Transverse colon (tissue), 4 donors: Measurements from ENCODE around the gene KCNH6. TPM values are rescaled to one million over a fixed set of nuclear protein-coding genes. Genes with fewer than 3 reads are reported as not detected.

Source experiments
- DNase-seq: peaks from one replicate; pipeline ENCODE4 v3.0.0-alpha.2; 2019
- H3K27ac ChIP-seq, 4 donors: fragments of 200-600 bp; sonication (generic); 2 replicates each; pipeline ENCODE4 v1.5.1; 2016 to 2018; ENCODE audit warnings: inconsistent platforms in 4 of 4
- H3K27me3 ChIP-seq: fragments of 200-600 bp; sonication (generic); 2 replicates; pipeline ENCODE4 v1.5.1; 2017; ENCODE audit warnings: inconsistent platforms
- H3K36me3 ChIP-seq, 4 donors: fragments of 200-600 bp; sonication (generic); 2 replicates each; pipeline ENCODE4 v1.5.1; 2017 to 2019; ENCODE audit warnings: inconsistent platforms in 4 of 4
- H3K4me1 ChIP-seq, 4 donors: fragments of 200-600 bp; sonication (generic); 2 replicates each; pipeline ENCODE4 v1.5.1; 2017 to 2020; ENCODE audit warnings: inconsistent platforms in 4 of 4
- H3K4me3 ChIP-seq, 4 donors: fragments of 200-600 bp; sonication (generic); 1 replicate in 1 of 4; 2 replicates in 3 of 4; pipeline versions ENCODE4 v1.5.1 to v1.6.1; 2017 to 2019; ENCODE audit warnings: inconsistent platforms in 4 of 4
- H3K9me3 ChIP-seq, 2 donors: fragments of 200-600 bp; sonication (generic); 2 replicates each; pipeline ENCODE4 v1.5.1; 2017 to 2019; ENCODE audit warnings: inconsistent platforms in 2 of 2
- CTCF ChIP-seq, 5 experiments: fragments of 200-600 bp in 3 of 5; fragments of 450-650 bp in 2 of 5; sonication (generic) in 3 of 5; IDR thresholded peaks; 1 replicate in 2 of 5; 2 replicates in 3 of 5; pipeline ENCODE4 v1.5.1; 2016 to 2017; ENCODE audit warnings: antibody characterized with exemption in 5 of 5, inconsistent platforms in 3 of 5, mild to moderate bottlenecking in 2 of 5, moderate library complexity in 1 of 5
- EP300 ChIP-seq: sonication (generic); formaldehyde crosslinking; IDR thresholded peaks from one replicate; pipeline ENCODE4 v1.6.1; 2017; ENCODE audit warnings: antibody characterized with exemption, low read depth
- POLR2A ChIP-seq: fragments of 450-650 bp; IDR thresholded peaks from one replicate; pipeline ENCODE4 v1.6.1; 2016; ENCODE audit warnings: antibody characterized with exemption, mild to moderate bottlenecking, moderate library complexity
- POLR2AphosphoS5 ChIP-seq, 3 donors: sonication (generic); formaldehyde crosslinking; IDR thresholded peaks; one replicate each; pipeline ENCODE4 v1.6.1; 2016; ENCODE audit warnings: antibody characterized with exemption in 3 of 3
- WGBS, 2 donors: methylation state at CpG; one replicate each; pipeline ENCODE4 v1.1.5; 2018; ENCODE audit warnings: low coverage in 1 of 2; 5-methylcytosine and 5-hydroxymethylcytosine counted together
- in situ Hi-C, 4 donors: fragments of 200-750 bp; cut with MboI; loops; one replicate each; pipeline versions ENCODE4 v1.15.0 to v1.15.1; 2017; ENCODE audit warnings: low sequenced_read_pairs in 3 of 4, low pct_ligation_motif_present in 1 of 4, low pct_unique_long_range_greater_than_20kb in 1 of 4
- intact Hi-C: fragments of 100-400 bp; cut with DNase I; formaldehyde crosslinking; loops from one replicate; pipeline ENCODE4 v1.15.1; 2023; ENCODE audit warnings: low total_unique reads
- total RNA-seq, 4 donors: library from RNA; depleted of rRNA; stranded (reverse); fragments of >200 nt; gene quantifications; one replicate each; pipeline ENCODE4 v1.1.0, GENCODE V29; 2016

The KCNH6 gene
- total RNA-seq, 4 donors from 2014 or later: 0.48 to 0.96 TPM; not detected in 2

GRCh38 chr17:63483038-63483437 is 40.1 kb upstream of the KCNH6 start:
- TF ChIP-seq POLR2A: no peak
- Histone ChIP-seq H3K4me1 (peaks cover 7 to 8% (median 7%) of the 10 kb centered on the region in 4 donors), H3K9me3 (no peaks in the 10 kb centered on the region), H3K27me3 (no peaks in the 10 kb centered on the region), H3K36me3 (no peaks in the 10 kb centered on the region), H3K27ac (no peak overlapping the region), H3K4me3 (no peak overlapping the region)
- intact Hi-C loops: loop anchor here (5.0 kb wide), 1 partner anchor 51 kb away; no protein-coding TSS in a partner anchor
- WGBS, 2 donors: 84 to 94% methylated on average over 5 to 10 of the region's 10 CpGs
- in situ Hi-C loops: no loop called here
- no peak for DNase-seq

GRCh38 chr17:63483655-63484575 is 39.2 kb upstream of the KCNH6 start:
- Histone ChIP-seq H3K4me3 (no peak overlapping the region), H3K27ac (no peak overlapping the region), H3K27me3 (no peaks in the 10 kb centered on the region), H3K9me3 (no peaks in the 10 kb centered on the region), H3K4me1 (no peaks in the 10 kb centered on the region), H3K36me3 (no peaks in the 10 kb centered on the region)
- DNase-seq: no peak
- intact Hi-C loops (loop anchor here (5.0 kb wide), 1 partner anchor 52 kb away; no protein-coding TSS in a partner anchor), in situ Hi-C loops (no loop called here)
- no peak for TF ChIP-seq POLR2A
- WGBS, 2 donors: 88 to 100% methylated on average over 4 to 16 of the region's 16 CpGs

GRCh38 chr17:63486317-63487013 is 36.7 kb upstream of the KCNH6 start:
- intact Hi-C loops: no loop called here
- no peak for TF ChIP-seq POLR2AphosphoS5 (IDR thresholded peaks at IDR 0.05)
- TF ChIP-seq EP300: no peak
- no peak for TF ChIP-seq POLR2A
- TF ChIP-seq CTCF (IDR thresholded peaks at IDR 0.05): no peak
- no peaks in the 10 kb centered on the region for H3K9me3 ChIP-seq
- in situ Hi-C loops: no loop called here
- H3K4me1 ChIP-seq: no peaks in the 10 kb centered on the region
- H3K27ac ChIP-seq: no peak overlapping the region
- no peak overlapping the region for H3K4me3 ChIP-seq
- no peak for DNase-seq
- no peaks in the 10 kb centered on the region for H3K27me3 ChIP-seq
- no peaks in the 10 kb centered on the region for H3K36me3 ChIP-seq
- 78% methylated on average over 10 of the region's 12 CpGs; no CpG with 5 or more reads in 1 of the 2 donors for WGBS, 2 donors

GRCh38 chr17:63487014-63487339 is 36.2 kb upstream of the KCNH6 start:
- H3K9me3 ChIP-seq: no peaks in the 10 kb centered on the region
- no peak overlapping the region for H3K27ac ChIP-seq
- H3K4me1 ChIP-seq: no peaks in the 10 kb centered on the region
- H3K4me3 ChIP-seq: no peak overlapping the region
- in situ Hi-C loops: no loop called here
- intact Hi-C loops: no loop called here
- no peaks in the 10 kb centered on the region for H3K36me3 ChIP-seq
- 89% methylated on average over 11 of the region's 11 CpGs; no CpG with 5 or more reads in 1 of the 2 donors for WGBS, 2 donors
- H3K27me3 ChIP-seq: no peaks in the 10 kb centered on the region
- DNase-seq: no peak
- TF ChIP-seq CTCF (IDR thresholded peaks at IDR 0.05): no peak
- no peak for TF ChIP-seq EP300
- TF ChIP-seq POLR2AphosphoS5 (IDR thresholded peaks at IDR 0.05): no peak
- no peak for TF ChIP-seq POLR2A

GRCh38 chr17:63488851-63489250 is 34.3 kb upstream of the KCNH6 start:
- Histone ChIP-seq H3K4me3 (no peak overlapping the region), H3K36me3 (no peaks in the 10 kb centered on the region), H3K27ac (no peak overlapping the region), H3K4me1 (no peaks in the 10 kb centered on the region), H3K27me3 (no peaks in the 10 kb centered on the region), H3K9me3 (no peaks in the 10 kb centered on the region)
- no peak for TF ChIP-seq CTCF (IDR thresholded peaks at IDR 0.05)
- TF ChIP-seq POLR2AphosphoS5 (IDR thresholded peaks at IDR 0.05): no peak
- TF ChIP-seq EP300: no peak
- TF ChIP-seq POLR2A: no peak
- in situ Hi-C loops (no loop called here), intact Hi-C loops (no loop called here)
- WGBS, 2 donors: 90% methylated on average over 10 of the region's 10 CpGs; no CpG with 5 or more reads in 1 of the 2 donors
- no peak for DNase-seq
